ENCODE measurements around the gene NOL4L. TPM values are rescaled to one million over a fixed set of nuclear protein-coding genes. Genes with fewer than 3 reads are reported as not detected.

The NOL4L gene
- total and polyA plus RNA-seq, 4 donors, result 7.9 to 20.6 (median 12.2) TPM

DNA sequence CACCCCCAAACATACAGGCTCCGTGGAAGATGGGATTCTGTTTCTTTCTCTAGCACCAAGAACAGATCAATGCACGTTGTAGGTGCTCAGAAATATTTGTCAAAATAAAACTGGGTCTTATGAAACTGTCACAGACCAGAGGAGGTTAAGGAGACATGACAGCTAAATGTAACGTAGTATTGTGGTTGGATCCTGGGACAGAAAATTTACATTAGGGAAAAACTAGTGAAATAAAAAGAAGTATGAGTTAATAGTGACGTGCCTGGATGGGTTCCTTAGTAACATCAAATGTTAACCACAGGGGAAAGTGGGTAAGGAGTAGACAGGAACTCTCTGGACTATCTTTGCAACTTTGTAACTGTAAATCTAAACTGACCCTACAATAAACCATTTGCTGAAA, 31.5 kb downstream of the NOL4L start:
- H3K36me3 ChIP-seq (ENCODE audit: control insufficient read depth in 4 of 4, insufficient read depth in 4 of 4, low read length in 4 of 4), result no peaks in the 10 kb centered on the region
- H3K9ac ChIP-seq (ENCODE audit: insufficient read depth in 1 of 2, low read length in 2 of 2), result no peak overlapping the region
- H3K4me3 ChIP-seq, result no peak overlapping the region
- peaks cover 0 to 8% (median 3%) of the 10 kb centered on the region in 5 donors for H3K4me1 ChIP-seq (ENCODE audit: control insufficient read depth in 5 of 5, insufficient read depth in 5 of 5, low read length in 5 of 5)
- H3K27ac ChIP-seq (ENCODE audit: low read depth in 1 of 2, low read length in 1 of 2), result no peak overlapping the region
- H3K9me3 ChIP-seq (ENCODE audit: control insufficient read depth in 4 of 4, insufficient read depth in 3 of 4, low read length in 3 of 4), result peaks cover 0 to under 1% (median 0%) of the 10 kb centered on the region in 4 donors
- DNase-seq (no peak), ATAC-seq (ENCODE audit: insufficient read depth, low FRiP score) (no peak)
- TF ChIP-seq, protein P1, sequence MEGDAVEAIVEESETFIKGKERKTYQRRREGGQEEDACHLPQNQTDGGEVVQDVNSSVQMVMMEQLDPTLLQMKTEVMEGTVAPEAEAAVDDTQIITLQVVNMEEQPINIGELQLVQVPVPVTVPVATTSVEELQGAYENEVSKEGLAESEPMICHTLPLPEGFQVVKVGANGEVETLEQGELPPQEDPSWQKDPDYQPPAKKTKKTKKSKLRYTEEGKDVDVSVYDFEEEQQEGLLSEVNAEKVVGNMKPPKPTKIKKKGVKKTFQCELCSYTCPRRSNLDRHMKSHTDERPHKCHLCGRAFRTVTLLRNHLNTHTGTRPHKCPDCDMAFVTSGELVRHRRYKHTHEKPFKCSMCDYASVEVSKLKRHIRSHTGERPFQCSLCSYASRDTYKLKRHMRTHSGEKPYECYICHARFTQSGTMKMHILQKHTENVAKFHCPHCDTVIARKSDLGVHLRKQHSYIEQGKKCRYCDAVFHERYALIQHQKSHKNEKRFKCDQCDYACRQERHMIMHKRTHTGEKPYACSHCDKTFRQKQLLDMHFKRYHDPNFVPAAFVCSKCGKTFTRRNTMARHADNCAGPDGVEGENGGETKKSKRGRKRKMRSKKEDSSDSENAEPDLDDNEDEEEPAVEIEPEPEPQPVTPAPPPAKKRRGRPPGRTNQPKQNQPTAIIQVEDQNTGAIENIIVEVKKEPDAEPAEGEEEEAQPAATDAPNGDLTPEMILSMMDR (IDR thresholded peaks at IDR 0.05; ENCODE audit: control extremely low read depth, extremely low read depth), result no peak
- WGBS, 2 donors, result 67 to 81% methylated on average over 4 of the region's 4 CpGs
- H3K27me3 ChIP-seq (ENCODE audit: control insufficient read depth in 3 of 3, insufficient read depth in 3 of 3, low read length in 2 of 3), result no peaks in the 10 kb centered on the region

DNA sequence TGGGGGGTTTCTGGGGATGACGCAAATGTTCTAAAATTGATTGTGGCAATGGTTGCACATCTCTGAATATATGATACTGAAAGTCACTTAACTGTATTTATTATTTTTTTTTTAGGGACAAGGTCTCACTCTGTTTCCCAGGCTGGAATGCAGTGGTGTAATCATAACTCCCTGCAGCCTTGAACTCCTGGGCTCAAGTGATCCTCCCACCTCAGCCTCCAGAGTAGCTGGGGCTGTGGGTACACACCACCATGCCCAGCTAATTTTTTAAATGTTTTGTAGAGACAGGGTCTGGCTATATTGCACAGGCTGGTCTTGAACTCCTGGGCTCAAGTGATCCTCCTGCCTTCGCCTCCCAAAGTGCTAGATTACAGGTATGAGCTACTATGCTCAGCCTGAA, 33.4 kb downstream of the NOL4L start:
- ATAC-seq (ENCODE audit: insufficient read depth, low FRiP score) (no peak), DNase-seq (no peak)
- no peak overlapping the region for H3K4me3 ChIP-seq
- H3K9ac ChIP-seq (ENCODE audit: insufficient read depth in 1 of 2, low read length in 2 of 2), result no peak overlapping the region
- peaks cover 0 to 3% (median 0%) of the 10 kb centered on the region in 4 donors for H3K9me3 ChIP-seq (ENCODE audit: control insufficient read depth in 4 of 4, insufficient read depth in 3 of 4, low read length in 3 of 4)
- H3K36me3 ChIP-seq (ENCODE audit: control insufficient read depth in 4 of 4, insufficient read depth in 4 of 4, low read length in 4 of 4), result no peaks in the 10 kb centered on the region
- no peaks in the 10 kb centered on the region for H3K27me3 ChIP-seq (ENCODE audit: control insufficient read depth in 3 of 3, insufficient read depth in 3 of 3, low read length in 2 of 3)
- H3K27ac ChIP-seq (ENCODE audit: low read depth in 1 of 2, low read length in 1 of 2), result no peak overlapping the region
- TF ChIP-seq, protein P1 (IDR thresholded peaks at IDR 0.05; ENCODE audit: control extremely low read depth, extremely low read depth), result no peak
- 92 to 96% methylated on average over 2 of the region's 2 CpGs for WGBS, 2 donors
- peaks cover 0 to 3% (median 0%) of the 10 kb centered on the region in 5 donors for H3K4me1 ChIP-seq (ENCODE audit: control insufficient read depth in 5 of 5, insufficient read depth in 5 of 5, low read length in 5 of 5)

- Histone ChIP-seq H3K4me1 (ENCODE audit: control insufficient read depth in 5 of 5, insufficient read depth in 5 of 5, low read length in 5 of 5) (peaks cover 0 to 4% (median 0%) of the 10 kb centered on the region in 5 donors), H3K9ac (ENCODE audit: insufficient read depth in 1 of 2, low read length in 2 of 2) (no peak overlapping the region), H3K9me3 (ENCODE audit: control insufficient read depth in 4 of 4, insufficient read depth in 3 of 4, low read length in 3 of 4) (peaks cover 0 to 3% (median 0%) of the 10 kb centered on the region in 4 donors), H3K4me3 (no peak overlapping the region), H3K27me3 (ENCODE audit: control insufficient read depth in 3 of 3, insufficient read depth in 3 of 3, low read length in 2 of 3) (no peaks in the 10 kb centered on the region), H3K27ac (ENCODE audit: low read depth in 1 of 2, low read length in 1 of 2) (no peak overlapping the region), H3K36me3 (ENCODE audit: control insufficient read depth in 4 of 4, insufficient read depth in 4 of 4, low read length in 4 of 4) (no peaks in the 10 kb centered on the region)
- TF ChIP-seq, protein P1 (IDR thresholded peaks at IDR 0.05; ENCODE audit: control extremely low read depth, extremely low read depth), result no peak
- 98% methylated on average over 2 of the region's 2 CpGs for WGBS, 2 donors
- no peak for ATAC-seq (ENCODE audit: insufficient read depth, low FRiP score)
- no peak for DNase-seq
Measured at GRCh38 chr20:32549842-32550241, 35.3 kb downstream of the NOL4L start.

- ATAC-seq (ENCODE audit: insufficient read depth, low FRiP score), result no peak
- 67 to 71% methylated on average over 1 of the region's 1 CpG for WGBS, 2 donors
- H3K9ac ChIP-seq (ENCODE audit: insufficient read depth in 1 of 2, low read length in 2 of 2), result no peak overlapping the region
Measured at GRCh38 chr20:32547753-32548034, 37.4 kb downstream of the NOL4L start.

More at GRCh38 chr20:32547753-32548034, 37.4 kb downstream of the NOL4L start:
- Histone ChIP-seq H3K36me3 (ENCODE audit: control insufficient read depth in 4 of 4, insufficient read depth in 4 of 4, low read length in 4 of 4) (no peaks in the 10 kb centered on the region), H3K4me1 (ENCODE audit: control insufficient read depth in 5 of 5, insufficient read depth in 5 of 5, low read length in 5 of 5) (peaks cover 0 to 1% (median 0%) of the 10 kb centered on the region in 5 donors), H3K4me3 (no peak overlapping the region), H3K27me3 (ENCODE audit: control insufficient read depth in 3 of 3, insufficient read depth in 3 of 3, low read length in 2 of 3) (no peaks in the 10 kb centered on the region), H3K9me3 (ENCODE audit: control insufficient read depth in 4 of 4, insufficient read depth in 3 of 4, low read length in 3 of 4) (peaks cover 0 to 3% (median 0%) of the 10 kb centered on the region in 4 donors), H3K27ac (ENCODE audit: low read depth in 1 of 2, low read length in 1 of 2) (no peak overlapping the region)
- TF ChIP-seq, protein P1 (IDR thresholded peaks at IDR 0.05; ENCODE audit: control extremely low read depth, extremely low read depth), result no peak
- DNase-seq, result no peak

Measured in lung (tissue), 12 donors.